Measurements from ENCODE around the gene ZNF791. TPM values are rescaled to one million over a fixed set of nuclear protein-coding genes. Genes with fewer than 3 reads are reported as not detected.

The ZNF791 gene
- polyA plus RNA-seq, 1 donor from 2014 or later, result 10.2 TPM

- no peak for TF ChIP-seq POLR2AphosphoS5 (IDR thresholded peaks at IDR 0.05)
- no peaks in the 10 kb centered on the region for H3K27me3 ChIP-seq (ENCODE audit: insufficient read depth, low read depth, low read length)
- H3K9me3 ChIP-seq (ENCODE audit: low read length), result no peaks in the 10 kb centered on the region
- H3K36me3 ChIP-seq (ENCODE audit: insufficient read depth, low read length), result peaks cover 5% of the 10 kb centered on the region
- no peak overlapping the region for H2AFZ ChIP-seq (ENCODE audit: low read depth, low read length)
- no peaks in the 10 kb centered on the region for H3K9me2 ChIP-seq (ENCODE audit: insufficient read depth, low read length)
- peaks cover 6% of the 10 kb centered on the region for H3F3A ChIP-seq (ENCODE audit: insufficient read depth, low read length, poor library complexity, severe bottlenecking)
- H3K4me3 ChIP-seq (ENCODE audit: low read length), result peak overlapping the region; percentile 45
- H4K20me1 ChIP-seq (ENCODE audit: insufficient read depth), result peaks cover 3% of the 10 kb centered on the region
- H3K9ac ChIP-seq (ENCODE audit: low read length), result no peak overlapping the region
- H3K4me2 ChIP-seq (ENCODE audit: low read length), result no peak overlapping the region
- no peak overlapping the region for H3K27ac ChIP-seq (ENCODE audit: low read length)
- H3K79me2 ChIP-seq (replicated peaks; ENCODE audit: insufficient read depth, low read length), result peaks cover 12% of the 10 kb centered on the region
Observed at GRCh38 chr19:12680034-12680433, 69.3 kb downstream of the ZNF791 start.

GRCh38 chr19:12681074-12681987, 70.6 kb downstream of the ZNF791 start, which contains the start of gene DHPS:
DHPS (minus strand) TSS chr19:12681880; CDS start chr19:12681766, 114 bp downstream.
- peak within 1 kb of the TSS; percentile 59 for H2AFZ ChIP-seq (ENCODE audit: low read depth, low read length)
- H3K27ac ChIP-seq (ENCODE audit: low read length), result peak within 1 kb of the TSS; percentile 85
- peaks cover 6% of the 10 kb centered on the region for H3F3A ChIP-seq (ENCODE audit: insufficient read depth, low read length, poor library complexity, severe bottlenecking)
- peak within 1 kb of the TSS; percentile 80 for H3K9ac ChIP-seq (ENCODE audit: low read length)
- no peaks in the 10 kb centered on the region for H3K9me3 ChIP-seq (ENCODE audit: low read length)
- H3K9me2 ChIP-seq (ENCODE audit: insufficient read depth, low read length), result no peaks in the 10 kb centered on the region
- peaks cover 12% of the 10 kb centered on the region for H3K79me2 ChIP-seq (replicated peaks; ENCODE audit: insufficient read depth, low read length)
- H3K4me2 ChIP-seq (ENCODE audit: low read length), result peak within 1 kb of the TSS; percentile 43
- no peaks in the 10 kb centered on the region for H3K27me3 ChIP-seq (ENCODE audit: insufficient read depth, low read depth, low read length)
- peak; percentile 93 for TF ChIP-seq MXI1 (conservative IDR thresholded peaks at IDR 0.05; ENCODE audit: poor library complexity, severe bottlenecking)
- TF ChIP-seq, protein P1, sequence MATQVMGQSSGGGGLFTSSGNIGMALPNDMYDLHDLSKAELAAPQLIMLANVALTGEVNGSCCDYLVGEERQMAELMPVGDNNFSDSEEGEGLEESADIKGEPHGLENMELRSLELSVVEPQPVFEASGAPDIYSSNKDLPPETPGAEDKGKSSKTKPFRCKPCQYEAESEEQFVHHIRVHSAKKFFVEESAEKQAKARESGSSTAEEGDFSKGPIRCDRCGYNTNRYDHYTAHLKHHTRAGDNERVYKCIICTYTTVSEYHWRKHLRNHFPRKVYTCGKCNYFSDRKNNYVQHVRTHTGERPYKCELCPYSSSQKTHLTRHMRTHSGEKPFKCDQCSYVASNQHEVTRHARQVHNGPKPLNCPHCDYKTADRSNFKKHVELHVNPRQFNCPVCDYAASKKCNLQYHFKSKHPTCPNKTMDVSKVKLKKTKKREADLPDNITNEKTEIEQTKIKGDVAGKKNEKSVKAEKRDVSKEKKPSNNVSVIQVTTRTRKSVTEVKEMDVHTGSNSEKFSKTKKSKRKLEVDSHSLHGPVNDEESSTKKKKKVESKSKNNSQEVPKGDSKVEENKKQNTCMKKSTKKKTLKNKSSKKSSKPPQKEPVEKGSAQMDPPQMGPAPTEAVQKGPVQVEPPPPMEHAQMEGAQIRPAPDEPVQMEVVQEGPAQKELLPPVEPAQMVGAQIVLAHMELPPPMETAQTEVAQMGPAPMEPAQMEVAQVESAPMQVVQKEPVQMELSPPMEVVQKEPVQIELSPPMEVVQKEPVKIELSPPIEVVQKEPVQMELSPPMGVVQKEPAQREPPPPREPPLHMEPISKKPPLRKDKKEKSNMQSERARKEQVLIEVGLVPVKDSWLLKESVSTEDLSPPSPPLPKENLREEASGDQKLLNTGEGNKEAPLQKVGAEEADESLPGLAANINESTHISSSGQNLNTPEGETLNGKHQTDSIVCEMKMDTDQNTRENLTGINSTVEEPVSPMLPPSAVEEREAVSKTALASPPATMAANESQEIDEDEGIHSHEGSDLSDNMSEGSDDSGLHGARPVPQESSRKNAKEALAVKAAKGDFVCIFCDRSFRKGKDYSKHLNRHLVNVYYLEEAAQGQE (IDR thresholded peaks at IDR 0.05; ENCODE audit: borderline replicate concordance), result peak; percentile 47
- TF ChIP-seq RAD21 (conservative IDR thresholded peaks at IDR 0.05), result peak; percentile 44
- TF ChIP-seq, protein P2, sequence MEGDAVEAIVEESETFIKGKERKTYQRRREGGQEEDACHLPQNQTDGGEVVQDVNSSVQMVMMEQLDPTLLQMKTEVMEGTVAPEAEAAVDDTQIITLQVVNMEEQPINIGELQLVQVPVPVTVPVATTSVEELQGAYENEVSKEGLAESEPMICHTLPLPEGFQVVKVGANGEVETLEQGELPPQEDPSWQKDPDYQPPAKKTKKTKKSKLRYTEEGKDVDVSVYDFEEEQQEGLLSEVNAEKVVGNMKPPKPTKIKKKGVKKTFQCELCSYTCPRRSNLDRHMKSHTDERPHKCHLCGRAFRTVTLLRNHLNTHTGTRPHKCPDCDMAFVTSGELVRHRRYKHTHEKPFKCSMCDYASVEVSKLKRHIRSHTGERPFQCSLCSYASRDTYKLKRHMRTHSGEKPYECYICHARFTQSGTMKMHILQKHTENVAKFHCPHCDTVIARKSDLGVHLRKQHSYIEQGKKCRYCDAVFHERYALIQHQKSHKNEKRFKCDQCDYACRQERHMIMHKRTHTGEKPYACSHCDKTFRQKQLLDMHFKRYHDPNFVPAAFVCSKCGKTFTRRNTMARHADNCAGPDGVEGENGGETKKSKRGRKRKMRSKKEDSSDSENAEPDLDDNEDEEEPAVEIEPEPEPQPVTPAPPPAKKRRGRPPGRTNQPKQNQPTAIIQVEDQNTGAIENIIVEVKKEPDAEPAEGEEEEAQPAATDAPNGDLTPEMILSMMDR (IDR thresholded peaks at IDR 0.05; ENCODE audit: poor library complexity, severe bottlenecking), result peak; percentile 53
- TF ChIP-seq SMC3 (conservative IDR thresholded peaks at IDR 0.05; ENCODE audit: poor library complexity), result peak; percentile 32
- peak; percentile 92 for TF ChIP-seq POLR2AphosphoS5 (IDR thresholded peaks at IDR 0.05)
- TF ChIP-seq TAF1 (IDR thresholded peaks at IDR 0.05; ENCODE audit: low read depth), result no peak
- peak; percentile 67 for TF ChIP-seq EP300 (conservative IDR thresholded peaks at IDR 0.05; ENCODE audit: poor library complexity, severe bottlenecking)
- TF ChIP-seq EZH2 (IDR thresholded peaks at IDR 0.05; ENCODE audit: borderline replicate concordance, insufficient read depth, low read length, poor library complexity, severe bottlenecking), result no peak
- H4K20me1 ChIP-seq (ENCODE audit: insufficient read depth), result no peaks in the 10 kb centered on the region
- peaks cover 5% of the 10 kb centered on the region for H3K36me3 ChIP-seq (ENCODE audit: insufficient read depth, low read length)
- peak within 1 kb of the TSS; percentile 84 for H3K4me3 ChIP-seq (ENCODE audit: low read length)

Other genes with a start within 250 kb of the ZNF791 start
- gene ZNF442, start 245.2 kb upstream of the ZNF791 start, polyA plus RNA-seq, result 8.8 and 12.1 TPM in 2 replicates
- 6.8 and 6.9 TPM in 2 replicates for gene ZNF799, start 209.6 kb upstream of the ZNF791 start, polyA plus RNA-seq
- 11.5 and 13.0 TPM in 2 replicates for gene ZNF443, start 169.9 kb upstream of the ZNF791 start, polyA plus RNA-seq
- 16.1 and 17.4 TPM in 2 replicates for gene ZNF709, start 126.1 kb upstream of the ZNF791 start, polyA plus RNA-seq
- gene ZNF564, start 59.4 kb upstream of the ZNF791 start, polyA plus RNA-seq, result 7.3 and 7.6 TPM in 2 replicates
- gene ZNF490, start 107 bp upstream of the ZNF791 start, polyA plus RNA-seq, result 6.1 and 6.7 TPM in 2 replicates
- gene MAN2B1, start 55.8 kb downstream of the ZNF791 start, polyA plus RNA-seq, result 11.5 and 23.4 TPM in 2 replicates
- gene WDR83, start 55.9 kb downstream of the ZNF791 start, polyA plus RNA-seq, result 45.3 and 51.3 TPM in 2 replicates
- gene DHPS, start 71.0 kb downstream of the ZNF791 start, polyA plus RNA-seq, result 227 and 239 TPM in 2 replicates
- gene GNG14, start 77.1 kb downstream of the ZNF791 start, polyA plus RNA-seq, result not detected in 2 replicates
- 16.2 and 20.9 TPM in 2 replicates for gene FBXW9, start 85.7 kb downstream of the ZNF791 start, polyA plus RNA-seq
- gene TNPO2, start 113.0 kb downstream of the ZNF791 start, polyA plus RNA-seq, result 88.0 and 98.6 TPM in 2 replicates
- gene TRIR, start 123.8 kb downstream of the ZNF791 start, polyA plus RNA-seq, result 405 and 418 TPM in 2 replicates
- gene GET3, start 126.6 kb downstream of the ZNF791 start, polyA plus RNA-seq, result 89.6 and 112 TPM in 2 replicates
- not detected in 2 replicates for gene BEST2, start 140.9 kb downstream of the ZNF791 start, polyA plus RNA-seq
- gene HOOK2, start 164.6 kb downstream of the ZNF791 start, polyA plus RNA-seq, result 28.4 and 44.3 TPM in 2 replicates
- gene JUNB, start 180.6 kb downstream of the ZNF791 start, polyA plus RNA-seq, result 18.7 and 29.4 TPM in 2 replicates
- 832 and 882 TPM in 2 replicates for gene PRDX2, start 190.9 kb downstream of the ZNF791 start, polyA plus RNA-seq
- not detected in 2 replicates for gene THSD8, start 191.1 kb downstream of the ZNF791 start, polyA plus RNA-seq
- gene RNASEH2A, start 195.7 kb downstream of the ZNF791 start, polyA plus RNA-seq, result 25.7 and 28.2 TPM in 2 replicates
- 1.0 TPM in 1 of 2 replicates, not detected in the other for gene RTBDN, start 223.7 kb downstream of the ZNF791 start, polyA plus RNA-seq
- gene MAST1, start 227.6 kb downstream of the ZNF791 start, polyA plus RNA-seq, result 65.0 and 105 TPM in 2 replicates

All from neural cell (in vitro differentiated cells).